ENCODE results near the gene ARHGAP1.

ARHGAP1 gene

GRCh38 chr11:46700241-46701077 lies at the start of gene ARHGAP1, which contains the start of gene ZNF408:
TSS of gene ARHGAP1 (minus strand) at chr11:46700619. CDS start at chr11:46696107, 4,512 bp downstream.
TSS of gene ZNF408 (plus strand) at chr11:46701031. CDS start at chr11:46701048, 17 bp downstream.
- DNase-seq = peak; percentile 99

- DNase-seq = no peak
Observed at GRCh38 chr11:46747150-46747549, 46.7 kb upstream of the ARHGAP1 start.

DNA sequence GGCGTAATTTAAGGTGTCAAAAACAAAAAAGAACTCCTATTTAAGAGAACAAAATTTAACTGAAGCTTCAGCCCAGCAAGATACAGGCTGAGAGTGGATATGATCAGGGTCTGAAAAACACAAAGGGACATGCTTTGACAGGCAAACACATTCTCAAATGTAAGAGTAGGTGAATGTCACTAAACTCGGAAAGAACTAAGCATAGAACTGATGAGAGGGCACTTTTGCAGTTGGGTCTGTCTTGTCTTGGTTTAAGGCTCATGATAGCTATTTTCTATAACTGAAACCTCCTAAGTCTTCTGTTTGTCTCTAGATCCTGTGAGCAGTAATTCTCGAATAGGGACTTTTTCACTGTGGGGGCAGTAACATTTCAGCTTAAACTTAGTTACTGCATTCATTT lies 45.6 kb upstream of the ARHGAP1 start:
- DNase-seq = no peak

DNA sequence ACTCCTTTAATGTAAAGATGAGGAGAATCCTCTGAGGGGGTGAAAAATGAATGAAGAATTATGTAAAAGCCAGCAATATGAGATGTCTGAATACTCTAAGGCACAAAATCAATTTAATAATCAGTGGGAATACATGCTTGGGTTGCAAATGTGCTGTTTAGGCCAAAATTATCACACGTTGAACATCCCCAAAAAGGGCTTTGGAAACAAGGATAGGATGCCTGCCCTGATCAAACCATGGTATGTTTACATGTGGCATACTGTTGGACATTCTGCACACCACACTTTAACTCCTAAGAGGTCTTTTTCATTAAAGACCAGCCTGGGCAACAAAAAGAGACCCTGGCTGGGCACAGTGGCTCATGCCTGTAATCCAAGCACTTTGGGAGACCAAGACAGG lies 44.9 kb upstream of the ARHGAP1 start:
- no peak for DNase-seq

GRCh38 chr11:46743693-46744339 lies 43.4 kb upstream of the ARHGAP1 start:
- DNase-seq = no peak

- no peak for DNase-seq
Observed at GRCh38 chr11:46743043-46743442, 42.6 kb upstream of the ARHGAP1 start.

DNA sequence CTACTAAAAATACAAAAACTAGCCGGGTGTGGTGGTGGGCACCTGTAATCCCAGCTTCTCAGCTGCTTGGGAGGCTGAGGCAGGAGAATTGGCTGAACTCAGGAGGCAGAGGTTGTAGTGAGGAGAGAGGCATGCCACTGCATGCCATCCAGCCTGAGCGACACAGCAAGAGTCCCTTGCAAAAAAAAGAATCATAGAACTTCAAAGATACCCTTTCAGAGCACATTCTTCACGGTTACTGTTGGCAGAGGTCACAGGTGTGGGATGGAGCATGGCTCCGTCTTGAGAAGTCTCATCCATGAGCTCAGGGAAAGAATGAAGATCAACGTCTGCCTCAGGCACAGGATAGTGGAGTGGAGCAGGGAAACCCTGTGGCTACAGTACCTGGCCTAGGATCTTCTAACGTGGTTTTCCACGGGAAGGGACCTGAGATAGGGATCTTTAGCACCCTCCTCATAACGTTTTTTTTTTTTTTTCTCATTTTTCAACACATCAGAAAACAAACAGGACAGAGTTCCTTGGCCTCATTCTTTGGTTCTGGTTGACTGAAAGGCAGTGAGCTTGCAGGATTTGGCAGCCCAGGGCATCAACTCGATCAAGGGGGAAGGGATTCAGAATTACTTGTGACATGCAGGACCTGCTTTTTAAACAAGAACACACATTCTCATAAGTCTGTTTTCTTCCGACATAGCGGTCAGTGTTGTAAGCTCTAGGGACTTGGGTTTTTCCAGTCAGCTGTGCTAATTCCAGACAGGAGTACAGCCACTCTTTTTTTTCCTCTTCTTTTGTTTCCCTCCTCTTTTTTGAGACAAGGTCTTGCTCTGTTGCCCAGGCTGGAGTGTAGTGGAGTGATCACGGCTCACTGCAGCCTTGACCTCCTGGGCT lies 41.4 kb upstream of the ARHGAP1 start:
- no peak for DNase-seq

DNA sequence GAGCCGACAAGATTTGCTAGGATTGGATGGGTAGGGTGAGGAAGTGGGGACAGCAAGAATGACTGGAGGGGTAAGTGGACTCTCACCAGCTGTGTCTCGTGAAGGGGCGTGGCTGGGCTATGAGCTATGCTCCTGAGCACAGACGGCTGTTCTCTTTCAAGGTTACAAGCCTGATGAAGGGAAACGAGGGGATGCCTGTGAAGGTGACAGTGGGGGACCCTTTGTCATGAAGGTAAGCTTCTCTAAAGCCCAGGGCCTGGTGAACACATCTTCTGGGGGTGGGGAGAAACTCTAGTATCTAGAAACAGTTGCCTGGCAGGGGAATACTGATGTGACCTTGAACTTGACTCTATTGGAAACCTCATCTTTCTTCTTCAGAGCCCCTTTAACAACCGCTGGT lies 38.5 kb upstream of the ARHGAP1 start:
- no peak for DNase-seq

- no peak for DNase-seq
Observed at GRCh38 chr11:46737699-46738098, 37.3 kb upstream of the ARHGAP1 start.

GRCh38 chr11:46736615-46737014 lies 36.2 kb upstream of the ARHGAP1 start:
- no peak for DNase-seq

DNA sequence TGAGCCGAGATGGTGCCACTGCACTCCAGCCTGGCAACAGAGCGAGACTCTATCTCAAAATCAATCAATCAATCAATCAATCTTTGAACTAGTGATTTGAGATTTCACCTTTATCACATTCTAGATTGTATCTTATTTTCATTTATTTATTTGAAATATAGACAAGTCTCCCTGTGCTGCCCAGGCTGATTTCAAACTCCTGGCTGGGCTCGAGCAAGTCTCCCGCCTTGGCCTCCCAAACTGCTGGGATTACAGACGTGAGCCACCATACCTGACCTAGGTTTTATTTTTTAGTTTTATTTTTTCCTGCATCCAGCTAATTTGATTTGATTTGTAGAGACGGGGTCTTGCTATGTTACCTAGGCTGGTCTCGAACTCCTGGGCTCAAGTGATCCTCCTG lies 35.7 kb upstream of the ARHGAP1 start:
- no peak for DNase-seq

GRCh38 chr11:46733234-46733633 lies 32.8 kb upstream of the ARHGAP1 start:
- DNase-seq = no peak

GRCh38 chr11:46731545-46731944 lies 31.1 kb upstream of the ARHGAP1 start:
- no peak for DNase-seq

- DNase-seq = no peak
Observed at GRCh38 chr11:46729110-46730027, 28.9 kb upstream of the ARHGAP1 start.

GRCh38 chr11:46728659-46729040 lies 28.2 kb upstream of the ARHGAP1 start:
- no peak for DNase-seq

DNA sequence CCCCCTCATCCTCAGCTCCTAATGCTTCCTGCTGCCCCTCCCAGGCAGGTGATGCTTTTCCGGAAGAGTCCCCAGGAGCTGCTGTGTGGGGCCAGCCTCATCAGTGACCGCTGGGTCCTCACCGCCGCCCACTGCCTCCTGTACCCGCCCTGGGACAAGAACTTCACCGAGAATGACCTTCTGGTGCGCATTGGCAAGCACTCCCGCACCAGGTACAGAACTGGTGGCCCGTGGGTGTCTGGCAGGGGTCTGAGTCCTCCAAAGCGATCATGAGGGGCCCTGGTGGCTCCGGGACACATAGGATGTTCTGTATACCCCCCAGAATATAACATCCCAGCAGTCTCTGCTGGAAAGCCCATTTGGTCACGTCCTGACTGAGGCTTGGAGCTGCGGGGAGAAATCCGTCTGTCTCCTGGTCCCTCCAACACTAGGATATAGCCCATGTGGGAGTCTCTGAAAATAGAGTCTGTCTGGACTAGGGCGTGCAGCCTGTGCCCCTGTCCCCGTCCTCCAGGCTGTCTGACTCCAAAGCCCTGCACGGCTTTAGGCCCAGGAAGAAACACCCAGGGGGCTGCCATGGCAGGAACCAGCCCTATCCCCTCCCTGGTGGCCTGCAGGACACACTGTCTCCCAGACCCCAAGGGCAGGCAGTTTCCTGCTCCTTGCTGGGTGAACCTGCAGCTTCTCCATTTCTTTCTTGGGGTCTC lies 27.7 kb upstream of the ARHGAP1 start:
- DNase-seq = no peak

DNA sequence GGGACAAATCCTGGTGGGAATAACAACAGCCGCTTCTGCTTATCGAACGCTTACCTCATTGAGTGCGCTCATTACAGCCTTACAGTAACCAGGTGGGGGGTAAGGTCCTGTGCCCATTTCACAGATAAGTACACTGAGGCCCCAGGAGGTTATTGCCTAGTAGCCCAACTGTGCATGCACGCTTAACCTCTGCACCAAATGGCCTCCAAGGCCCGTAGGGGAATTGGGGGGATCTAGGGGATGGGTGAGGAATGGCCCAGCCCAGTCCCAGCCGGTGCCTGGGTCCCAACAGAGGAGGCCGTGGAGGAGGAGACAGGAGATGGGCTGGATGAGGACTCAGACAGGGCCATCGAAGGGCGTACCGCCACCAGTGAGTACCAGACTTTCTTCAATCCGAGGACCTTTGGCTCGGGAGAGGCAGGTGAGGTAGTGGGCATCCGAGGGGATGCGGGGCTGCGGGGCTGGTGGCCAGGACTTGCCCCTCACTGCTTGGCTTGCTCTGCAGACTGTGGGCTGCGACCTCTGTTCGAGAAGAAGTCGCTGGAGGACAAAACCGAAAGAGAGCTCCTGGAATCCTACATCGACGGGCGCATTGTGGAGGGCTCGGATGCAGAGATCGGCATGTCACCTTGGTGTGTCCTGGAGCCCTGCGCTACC lies 25.9 kb upstream of the ARHGAP1 start:
- no peak for DNase-seq

GRCh38 chr11:46725338-46726205 lies 25.2 kb upstream of the ARHGAP1 start:
- DNase-seq = no peak

DNA sequence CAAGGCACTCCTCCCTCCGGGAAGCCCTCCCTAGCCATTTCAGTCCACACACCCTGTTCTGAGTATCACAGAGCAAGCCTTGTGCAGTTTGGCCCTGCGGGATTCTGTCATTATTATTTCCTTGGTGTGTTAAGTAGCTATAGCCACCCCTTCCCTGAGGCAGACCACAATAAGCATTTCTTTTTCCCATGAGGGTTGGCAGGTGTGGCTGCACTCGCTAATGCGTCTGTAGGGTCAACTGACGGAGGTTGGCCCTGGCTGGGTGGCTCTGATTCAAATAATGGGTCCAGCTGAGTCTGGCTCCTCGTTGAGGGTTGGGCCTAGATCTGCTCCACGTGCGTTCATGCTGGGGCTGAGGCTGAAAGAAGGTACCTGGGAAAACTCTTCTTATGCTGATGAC lies 23.7 kb upstream of the ARHGAP1 start:
- no peak for DNase-seq

- DNase-seq = no peak
Observed at GRCh38 chr11:46723359-46723680, 22.9 kb upstream of the ARHGAP1 start.

Measured in CD4-positive, alpha-beta T cell treated with Interleukin-17A for 1 hour (primary cell).